ENCODE measurements around the gene SMIM11.

DNA sequence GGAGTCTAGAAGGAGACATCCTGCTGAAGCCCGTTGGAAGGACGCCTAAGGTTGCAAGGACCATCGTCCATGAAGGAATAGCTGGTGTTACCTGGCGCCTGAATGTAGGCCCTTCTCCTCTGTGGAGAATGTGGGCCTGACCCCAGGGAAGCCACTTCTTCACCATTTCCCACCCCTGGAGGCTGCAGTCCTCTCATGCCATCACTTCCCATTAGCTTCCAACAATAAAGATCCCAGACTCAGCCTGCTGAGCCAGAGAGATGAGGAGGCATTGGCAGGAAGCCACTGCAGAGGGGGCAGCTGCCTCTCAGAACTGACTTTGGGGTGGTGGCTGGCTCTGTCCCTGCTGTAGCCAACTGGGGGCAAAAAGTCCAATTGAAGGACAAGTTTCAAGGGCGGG lies 32.8 kb upstream of the SMIM11 start:
- no peak for TF ChIP-seq POLR2A (IDR thresholded peaks at IDR 0.05; ENCODE audit: low read depth, low read length)
- no peak for TF ChIP-seq POLR2AphosphoS5 (IDR thresholded peaks at IDR 0.05; ENCODE audit: low read depth, low read length)
- no peak for TF ChIP-seq TAF1 (IDR thresholded peaks at IDR 0.05; ENCODE audit: low read depth, low read length)
- TF ChIP-seq POU2F2 (IDR thresholded peaks at IDR 0.05; ENCODE audit: low read depth, low read length), result no peak
- TF ChIP-seq SPI1 (IDR thresholded peaks at IDR 0.05; ENCODE audit: low read depth, low read length), result no peak
- TF ChIP-seq PAX5 (IDR thresholded peaks at IDR 0.05; ENCODE audit: insufficient read depth, low read length, severe bottlenecking), result no peak
